T-helper 2 cell (primary cell): ENCODE results near the gene PHLDB2.

Experiments
- DNase-seq, 5 experiments: peaks; one replicate each; pipeline versions ENCODE4 v3.0.0 to v3.0.0-alpha.2; 2012 to 2022

The PHLDB2 gene

DNA sequence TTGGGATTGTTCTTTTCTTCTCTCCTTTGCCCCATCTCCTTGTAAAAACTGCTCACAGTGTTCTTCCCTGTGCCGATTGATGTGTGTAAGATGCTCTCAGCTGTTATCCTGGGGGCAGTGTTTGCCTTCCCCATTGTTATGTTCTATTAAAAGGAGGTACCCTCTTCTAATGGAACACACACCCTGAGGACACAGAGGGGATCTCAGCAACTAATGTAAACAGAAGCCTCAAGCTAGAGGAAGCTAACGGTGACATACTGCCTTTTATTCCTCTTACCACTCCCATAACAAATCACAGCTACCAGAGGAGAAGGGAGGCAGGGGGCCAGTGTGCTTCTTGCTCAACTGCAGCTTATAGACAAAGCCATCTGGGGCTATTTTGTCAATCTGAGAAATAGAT is 141.9 kb downstream of the PHLDB2 start:
- no peak for DNase-seq

DNA sequence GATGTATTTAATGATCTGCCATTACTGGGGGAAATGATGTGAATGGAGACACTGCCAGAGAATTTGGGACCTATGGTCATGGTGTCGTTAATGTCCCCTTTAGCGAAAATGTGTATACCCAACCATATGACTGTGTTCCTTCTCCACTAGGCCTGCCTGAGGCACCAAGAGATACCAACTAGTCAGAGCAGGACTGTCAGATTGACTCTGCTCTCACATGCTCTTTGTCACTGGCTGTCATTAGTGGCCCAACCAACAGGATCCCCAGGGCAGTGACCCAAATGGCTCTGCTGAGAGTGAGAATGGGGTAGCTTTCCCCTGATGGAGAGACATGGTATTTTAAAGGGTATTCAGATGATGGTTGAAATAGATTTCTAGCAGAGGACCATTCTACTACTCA is 142.5 kb downstream of the PHLDB2 start:
- no peak for DNase-seq

DNA sequence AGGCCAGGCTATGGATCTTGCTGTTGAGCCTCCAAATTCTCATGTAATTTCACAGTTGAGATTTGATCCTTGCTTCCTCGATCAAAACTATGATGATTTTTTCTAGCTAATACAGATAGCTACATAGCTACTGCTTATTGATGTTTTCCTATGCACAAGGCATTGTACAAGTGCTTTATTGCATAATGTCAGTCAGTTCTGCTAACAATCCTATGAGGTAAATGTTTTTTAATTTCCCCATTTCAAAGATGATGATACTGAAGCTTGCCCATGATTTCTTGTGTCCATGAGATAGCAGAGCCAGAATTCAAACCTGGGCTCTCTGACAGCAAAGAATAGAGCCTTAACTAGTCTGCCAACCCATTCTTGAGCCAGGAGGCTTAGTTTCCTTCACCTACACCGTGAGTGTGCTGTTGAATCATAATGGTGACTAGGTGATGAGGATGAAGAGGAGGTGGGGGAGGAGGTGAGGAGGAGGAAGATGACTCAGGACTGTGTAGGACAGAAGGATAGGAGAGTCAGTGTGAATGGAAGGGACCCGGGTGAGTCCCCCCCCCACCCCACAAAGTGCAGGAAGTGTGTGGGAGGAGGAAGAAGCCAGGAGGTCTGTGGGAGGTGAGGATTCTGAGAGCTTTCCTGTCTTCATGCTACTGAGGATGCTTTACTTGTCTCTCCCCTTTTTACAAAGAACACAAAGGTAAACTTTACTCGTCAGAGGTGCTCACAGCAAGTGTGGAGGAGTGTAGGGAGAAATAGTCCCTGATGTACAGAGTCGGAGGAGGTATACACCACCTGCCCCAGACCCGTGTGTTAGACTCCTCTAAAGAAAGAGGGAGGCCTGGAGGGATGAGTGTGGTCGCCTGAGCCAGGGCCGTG is 143.3 kb downstream of the PHLDB2 start:
- peak in 1 of 5 experiments; percentile 20 for DNase-seq

DNA sequence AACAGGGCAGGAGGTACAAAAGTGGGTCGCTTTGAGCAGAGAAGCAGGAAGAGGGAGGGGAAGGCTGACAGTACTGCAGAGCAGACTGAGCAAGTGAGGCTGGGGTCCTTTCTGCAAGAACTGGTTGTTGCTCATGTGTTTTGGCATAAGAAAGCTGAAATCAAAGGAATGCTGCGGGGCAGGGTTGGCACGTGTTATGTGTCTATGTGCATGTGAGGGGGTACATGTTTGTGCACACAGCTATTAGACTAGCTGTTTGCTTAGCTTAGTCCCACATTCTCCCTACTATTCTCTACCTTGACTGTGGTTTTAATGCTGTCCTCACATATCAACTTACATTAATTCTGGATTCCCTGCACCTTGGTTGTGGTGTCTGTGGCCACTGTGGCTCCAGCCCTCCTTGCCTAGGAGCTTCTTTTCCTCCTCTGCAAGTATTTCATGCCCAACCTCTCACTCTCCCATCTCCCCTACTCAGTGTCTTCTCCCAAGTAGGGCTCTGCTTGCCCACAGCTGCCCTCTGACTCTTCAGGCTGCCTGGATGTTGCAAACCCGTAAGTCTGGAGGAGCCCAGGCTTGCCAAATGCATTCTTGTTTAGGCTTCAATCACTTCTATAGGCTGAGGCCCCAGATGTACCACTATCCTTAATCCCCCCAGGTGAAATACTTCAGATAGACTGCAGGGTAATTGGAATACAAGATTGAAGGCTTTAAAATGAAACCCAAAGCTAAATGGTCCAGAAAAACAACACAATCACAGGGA is 144.4 kb downstream of the PHLDB2 start:
- DNase-seq, result no peak

DNA sequence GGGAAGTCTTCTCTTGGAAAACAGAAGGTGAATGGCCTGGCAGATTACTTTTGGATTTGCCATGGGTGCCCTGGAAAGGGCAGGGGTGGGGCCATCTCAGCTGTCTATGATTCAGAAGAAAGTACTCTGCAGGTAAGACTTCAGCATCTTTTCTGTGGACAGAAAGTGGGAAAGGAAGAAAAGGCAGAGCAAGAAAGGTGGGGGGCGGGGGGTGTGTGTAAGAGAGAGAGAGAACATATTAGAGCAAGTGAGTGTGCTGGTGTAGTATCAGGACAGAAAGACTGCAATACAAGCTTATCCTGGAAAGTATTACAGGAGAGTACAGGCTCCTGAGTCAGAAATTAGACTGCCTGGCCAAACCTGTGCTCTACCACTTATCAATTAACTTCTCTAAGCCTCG is 145.1 kb downstream of the PHLDB2 start:
- no peak for DNase-seq

DNA sequence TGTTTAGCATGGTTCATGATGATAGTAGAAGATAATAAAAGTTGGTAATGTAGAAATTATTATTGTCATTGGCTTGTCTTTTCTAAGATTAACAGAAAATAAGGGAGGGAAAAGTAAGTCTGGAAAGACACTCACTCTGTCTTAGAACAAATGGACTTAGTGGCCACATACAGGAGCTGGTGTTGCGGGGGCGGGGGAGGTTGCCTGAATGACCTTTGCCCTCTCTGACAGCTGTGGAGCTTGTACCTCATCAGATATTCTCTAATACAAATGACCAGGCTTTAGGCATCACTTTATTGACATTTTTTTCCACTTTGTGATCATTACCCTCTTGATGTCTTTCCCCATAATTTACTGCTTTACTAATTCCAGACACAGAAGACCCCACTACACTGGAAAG is 145.6 kb downstream of the PHLDB2 start:
- no peak for DNase-seq

DNA sequence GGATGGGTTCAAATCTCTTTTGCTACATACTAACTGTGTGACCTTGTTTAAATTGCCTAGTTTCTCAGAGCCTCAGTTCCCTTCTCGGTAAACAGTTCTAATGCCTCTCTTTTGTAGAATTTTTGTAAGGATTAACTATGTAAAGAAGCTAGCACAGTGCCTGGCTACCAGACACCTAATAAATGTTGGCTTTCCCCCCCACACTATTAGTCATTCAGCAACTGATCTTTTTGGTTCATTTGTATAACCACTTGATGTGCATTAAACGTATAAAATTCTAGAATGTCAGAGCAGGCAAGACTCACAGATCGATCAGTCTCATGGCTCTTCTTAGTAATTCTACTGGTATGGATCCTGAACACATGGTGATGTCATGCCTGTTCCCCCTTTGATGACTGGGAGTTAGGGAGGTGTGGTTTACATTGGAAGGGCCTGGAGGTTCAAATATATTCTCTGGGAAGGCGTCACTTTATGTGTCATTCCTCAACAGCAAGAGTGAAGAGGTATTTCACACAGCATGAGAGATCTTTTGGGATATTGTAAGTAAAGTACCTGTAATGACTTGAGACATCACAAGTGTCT is 146.1 kb downstream of the PHLDB2 start:
- DNase-seq, result no peak

DNA sequence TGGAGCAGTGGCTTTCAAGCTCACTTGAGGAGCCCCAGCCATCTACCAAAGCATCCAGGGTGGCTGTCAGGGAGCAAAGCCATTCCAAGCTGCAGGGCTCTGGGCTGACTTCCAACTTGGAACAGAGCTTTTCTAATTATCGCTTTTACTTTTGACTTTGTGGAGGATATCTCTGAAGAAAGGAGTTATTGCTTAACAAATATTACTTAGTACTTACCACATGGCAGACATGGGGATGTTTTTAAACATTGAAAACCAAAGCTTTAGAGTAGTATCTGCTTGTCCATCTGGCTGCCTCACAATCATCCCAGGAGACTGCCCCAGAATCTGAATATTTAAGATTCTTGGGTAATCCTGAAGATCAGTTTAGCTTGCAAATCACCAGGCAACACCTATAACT is 148.6 kb downstream of the PHLDB2 start:
- DNase-seq, result no peak

DNA sequence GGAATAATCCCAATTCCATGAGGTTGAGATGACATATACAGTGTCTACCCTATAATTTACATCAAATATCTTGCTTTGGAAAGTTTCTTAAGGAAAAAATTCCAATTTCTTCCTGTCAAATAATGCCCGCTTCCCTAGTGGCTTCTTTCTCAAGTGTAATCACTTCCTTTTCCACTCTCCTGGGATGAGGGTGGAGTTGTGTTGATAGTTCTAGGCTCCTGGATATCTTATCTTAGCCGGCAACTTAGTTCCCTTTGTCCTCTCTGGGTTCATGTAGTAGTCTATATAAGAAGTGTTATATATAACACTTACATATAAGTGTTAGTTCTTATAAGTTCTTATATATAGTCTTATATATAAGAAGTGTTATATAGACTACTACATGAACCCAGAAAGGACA is 150.6 kb downstream of the PHLDB2 start:
- DNase-seq, result no peak

DNA sequence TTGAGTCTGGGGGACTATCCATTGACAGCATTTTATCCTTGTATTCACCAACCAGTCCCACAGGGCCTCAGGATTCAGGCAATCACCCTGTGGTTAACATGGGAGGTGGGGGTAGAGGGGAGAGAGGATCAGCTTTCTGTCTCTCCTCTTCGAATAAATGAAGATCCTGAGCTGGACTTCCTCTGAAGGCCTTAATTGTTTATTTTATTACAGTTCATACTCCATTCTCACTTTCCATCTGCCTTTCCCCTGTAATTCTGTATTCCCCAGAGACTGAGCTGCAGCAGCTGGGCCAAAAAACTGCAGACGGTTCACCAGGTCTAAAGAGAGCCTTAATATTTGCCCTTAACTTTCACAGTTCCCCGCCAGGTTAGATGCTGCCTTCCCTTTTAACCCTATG is 151.6 kb downstream of the PHLDB2 start:
- DNase-seq, result no peak

DNA sequence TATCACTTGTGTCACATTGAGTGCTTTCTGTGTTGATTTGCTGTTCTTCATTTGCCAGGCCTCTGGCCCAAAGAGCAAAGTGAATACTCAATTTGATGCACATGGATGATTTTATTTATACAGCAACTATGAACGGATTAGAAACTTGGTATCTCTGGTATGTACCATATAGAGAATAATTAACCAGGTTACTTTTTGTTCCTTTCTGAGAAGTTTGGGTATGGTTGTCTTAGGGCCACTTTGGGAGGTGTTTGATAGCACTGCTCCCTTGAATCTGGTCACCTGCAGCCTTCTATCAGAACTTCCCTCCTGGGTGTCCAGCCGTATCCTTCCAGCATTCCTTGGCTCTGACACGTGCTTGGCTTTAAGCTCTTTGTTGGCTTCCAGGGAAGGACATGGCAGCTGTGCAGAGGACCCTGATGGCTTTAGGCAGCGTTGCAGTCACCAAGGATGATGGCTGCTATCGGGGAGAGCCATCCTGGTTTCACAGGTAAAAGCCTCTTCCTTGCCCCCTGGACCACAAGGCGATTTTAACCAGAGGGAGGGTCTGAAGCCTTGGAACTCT is 152.4 kb downstream of the PHLDB2 start:
- DNase-seq, result no peak

DNA sequence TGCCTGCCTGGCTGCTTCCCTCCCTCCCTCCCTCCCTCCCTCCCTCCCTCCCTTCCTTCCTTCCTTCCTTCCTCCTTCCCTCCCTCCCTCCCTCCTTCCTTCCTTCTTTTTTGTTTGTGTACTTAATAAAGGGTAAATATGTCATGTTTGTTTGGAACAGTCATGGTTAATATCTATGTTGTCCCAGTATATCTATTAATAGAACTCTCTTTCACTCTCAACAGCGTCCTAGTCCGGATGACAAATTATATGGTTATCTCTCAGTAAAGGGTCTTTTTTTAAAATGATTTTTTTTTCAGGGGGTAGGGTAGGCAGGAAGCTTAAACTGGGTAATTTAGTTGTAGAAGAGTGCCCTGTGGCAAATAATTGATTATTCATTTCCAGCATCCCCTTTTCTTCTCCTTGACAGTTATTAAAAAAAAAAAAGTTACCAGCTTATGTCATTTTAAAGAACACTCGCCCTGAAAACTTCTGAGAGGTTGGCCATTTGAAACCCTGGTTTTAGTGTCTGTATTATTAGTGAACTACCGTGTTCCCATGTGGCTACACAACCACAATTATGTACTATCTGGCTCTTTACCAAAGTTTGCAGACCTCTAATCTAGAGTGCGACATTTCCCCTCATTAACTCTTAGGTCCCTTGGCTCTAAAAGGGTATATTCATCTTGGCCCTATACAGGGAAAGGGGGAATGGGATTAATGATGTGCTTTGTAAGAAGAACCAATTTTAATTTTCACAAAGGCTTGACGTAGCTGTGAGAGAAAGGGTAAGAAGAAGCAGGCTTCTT is 153.3 kb downstream of the PHLDB2 start:
- no peak for DNase-seq

DNA sequence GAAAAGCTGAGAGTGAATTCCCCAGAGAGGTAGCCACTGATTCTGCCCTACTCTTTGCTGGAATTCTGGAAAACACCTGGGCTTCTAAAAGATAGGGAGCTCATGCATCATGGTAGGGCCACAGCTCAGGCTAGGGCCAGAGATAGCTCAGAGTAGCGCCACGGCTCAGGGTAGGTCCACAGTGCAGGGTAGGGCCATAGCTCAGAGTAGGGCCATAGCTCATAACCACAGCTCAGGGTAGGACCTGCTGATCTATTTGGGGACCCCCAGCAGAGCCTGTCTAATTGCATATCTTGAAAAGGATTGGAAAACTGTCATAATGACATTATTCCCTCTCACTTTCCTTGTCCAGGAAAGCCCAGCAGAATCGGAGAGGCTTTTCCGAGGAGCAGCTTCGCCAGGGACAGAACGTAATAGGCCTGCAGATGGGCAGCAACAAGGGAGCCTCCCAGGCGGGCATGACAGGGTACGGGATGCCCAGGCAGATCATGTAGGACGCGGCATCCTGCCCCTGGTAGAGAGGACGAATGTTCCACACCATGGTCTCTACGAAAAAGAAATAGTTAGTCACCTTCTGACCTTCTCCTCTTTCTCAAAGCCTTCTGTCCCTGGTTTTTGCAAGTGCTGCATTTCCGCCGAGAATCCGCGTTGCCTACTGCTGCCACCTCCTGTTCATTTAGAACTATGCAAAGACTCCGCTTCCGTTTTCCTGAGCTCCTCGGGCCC is 154.2 kb downstream of the PHLDB2 start:
- peak in 4 of 5 experiments; percentile 27 to 79 (median 32) for DNase-seq

DNA sequence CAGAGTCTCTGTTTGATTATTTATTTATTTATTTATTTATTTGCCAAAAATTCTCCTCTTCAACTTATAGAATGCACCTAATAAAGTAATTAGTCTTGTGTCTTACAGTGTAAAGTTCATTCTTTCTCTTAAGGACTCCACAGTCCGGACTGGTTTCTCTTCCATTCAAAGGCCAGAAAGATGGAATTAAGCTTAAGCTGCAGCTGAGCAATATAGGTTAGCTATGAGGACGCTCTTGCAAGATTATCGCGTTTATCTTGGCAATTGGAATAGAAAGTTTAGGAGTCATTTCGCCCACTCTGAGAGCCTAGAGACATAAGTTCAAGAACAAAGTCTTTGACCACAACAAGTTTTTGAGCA is 154.7 kb downstream of the PHLDB2 start:
- no peak for DNase-seq

DNA sequence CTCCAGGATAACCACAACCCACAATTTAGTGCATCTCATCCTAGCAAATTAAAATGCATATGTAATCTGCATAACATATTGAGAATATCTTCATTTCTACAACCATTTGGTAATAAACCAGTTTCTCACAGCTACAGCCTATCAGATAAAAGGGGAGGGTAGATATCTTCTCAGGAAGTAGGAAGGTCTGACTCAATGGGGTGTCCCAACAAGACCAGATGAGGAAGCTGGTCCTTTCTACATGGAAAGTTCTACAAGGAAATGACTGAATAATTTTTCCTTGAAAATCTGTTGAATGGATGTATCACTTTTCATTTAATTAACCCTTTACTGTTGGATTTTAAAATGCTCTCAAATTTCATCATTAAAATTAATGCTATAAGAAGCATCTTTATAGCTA is 158.0 kb downstream of the PHLDB2 start:
- DNase-seq, result no peak

DNA sequence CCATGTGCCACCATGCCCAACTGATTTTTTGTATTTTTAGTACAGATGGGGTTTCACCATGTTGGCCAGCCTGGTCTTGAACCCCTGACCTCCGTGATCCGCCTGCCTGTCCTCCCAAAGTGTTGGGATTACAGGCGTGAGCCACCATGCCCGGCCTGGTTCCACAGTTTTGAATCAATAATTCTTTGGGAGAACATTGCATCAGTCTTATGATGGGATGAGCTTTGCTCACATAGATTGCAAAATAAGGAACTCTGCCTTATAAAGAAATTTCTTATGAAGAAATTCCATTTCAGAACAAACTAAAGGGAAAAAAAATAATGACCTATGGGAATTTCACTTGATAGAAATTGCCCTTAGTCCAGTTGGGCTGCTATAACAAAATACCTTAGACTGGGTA is 159.6 kb downstream of the PHLDB2 start:
- no peak for DNase-seq

DNA sequence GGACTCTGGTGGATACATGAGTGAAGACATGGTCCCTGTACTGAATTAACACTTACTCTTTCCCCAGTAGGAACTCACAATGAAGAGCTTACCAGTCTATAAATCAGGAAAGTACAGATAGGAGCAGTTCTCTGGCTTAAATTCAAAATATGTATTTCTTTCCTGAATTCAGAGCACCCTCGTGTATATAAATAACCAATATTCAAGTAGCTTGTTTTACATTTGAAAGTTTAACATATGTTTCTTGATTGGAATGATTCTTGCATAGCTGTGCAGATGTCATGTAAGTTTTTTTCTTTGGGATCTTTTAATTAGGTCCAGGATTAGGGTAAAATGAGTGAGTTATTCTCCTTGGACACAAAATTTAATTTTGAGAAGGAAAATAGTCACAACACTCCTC is 160.7 kb downstream of the PHLDB2 start:
- no peak for DNase-seq

DNA sequence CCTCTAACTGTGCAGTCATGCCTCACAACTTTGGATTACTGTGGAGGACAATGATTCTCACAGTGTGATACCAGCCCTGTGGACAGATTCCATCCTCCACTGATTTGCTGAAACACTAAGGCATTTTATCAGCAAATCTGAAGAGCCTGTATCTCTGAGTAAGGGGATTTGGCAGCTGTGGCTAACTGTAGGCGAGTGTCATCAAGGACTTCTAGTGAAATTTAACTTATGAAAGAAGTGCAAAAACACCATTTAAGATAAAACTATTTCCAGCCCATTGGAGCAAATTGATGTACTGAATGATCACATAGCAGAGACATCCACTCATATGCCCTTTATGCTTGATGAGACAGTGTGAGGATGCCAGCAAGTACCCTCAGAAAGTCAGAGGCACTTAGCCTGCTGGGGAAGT is 161.6 kb downstream of the PHLDB2 start:
- no peak for DNase-seq
